Astrocyte of the spinal cord (primary cell): ENCODE results near the gene COG2.
"Not testable (repeated sequence)": the region's sequence is repeated elsewhere in the genome, so short reads cannot be mapped to it uniquely, and the experiment has no call there.

Source experiments
- DNase-seq: peaks from one replicate; pipeline ENCODE4 v3.0.0; 2011; ENCODE audit warnings: low read depth, low spot score
- H3K4me3 ChIP-seq: 2 replicates; pipeline ENCODE4 v1.5.1; 2011; ENCODE audit warnings: low read depth, mild to moderate bottlenecking, low read length, moderate library complexity
- in situ Hi-C: cut with HindIII; loops from 2 replicates; pipeline ENCODE4 v1.10.0; 2017; ENCODE audit warnings: low sequenced_read_pairs
- TF ChIP-seq, protein P1 (sequence below): IDR thresholded peaks from 2 replicates; pipeline ENCODE4 v1.5.1; 2012; ENCODE audit warnings: low read depth, mild to moderate bottlenecking, low read length, inconsistent platforms

Gene COG2

DNA sequence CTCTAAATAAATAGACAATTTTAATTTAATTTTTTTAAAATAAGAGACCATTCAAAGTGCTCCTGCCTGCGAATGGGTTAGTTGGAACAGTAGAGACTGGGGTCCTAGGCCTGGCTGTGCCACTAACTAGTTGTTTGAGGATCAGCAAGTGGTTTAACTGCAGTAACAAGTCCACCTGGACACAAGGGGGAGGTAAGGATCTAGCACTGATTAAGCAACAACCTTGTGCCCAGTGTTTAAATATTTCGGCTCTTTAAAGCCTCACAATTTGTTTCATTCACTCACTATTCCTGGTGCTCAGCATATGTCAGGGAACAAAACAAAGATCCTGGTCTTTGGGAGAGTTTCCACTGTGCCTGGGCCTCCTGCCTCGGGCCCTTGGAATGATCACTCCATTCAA, 73.2 kb downstream of the COG2 start:
- no peak for DNase-seq
- TF ChIP-seq, protein P1, sequence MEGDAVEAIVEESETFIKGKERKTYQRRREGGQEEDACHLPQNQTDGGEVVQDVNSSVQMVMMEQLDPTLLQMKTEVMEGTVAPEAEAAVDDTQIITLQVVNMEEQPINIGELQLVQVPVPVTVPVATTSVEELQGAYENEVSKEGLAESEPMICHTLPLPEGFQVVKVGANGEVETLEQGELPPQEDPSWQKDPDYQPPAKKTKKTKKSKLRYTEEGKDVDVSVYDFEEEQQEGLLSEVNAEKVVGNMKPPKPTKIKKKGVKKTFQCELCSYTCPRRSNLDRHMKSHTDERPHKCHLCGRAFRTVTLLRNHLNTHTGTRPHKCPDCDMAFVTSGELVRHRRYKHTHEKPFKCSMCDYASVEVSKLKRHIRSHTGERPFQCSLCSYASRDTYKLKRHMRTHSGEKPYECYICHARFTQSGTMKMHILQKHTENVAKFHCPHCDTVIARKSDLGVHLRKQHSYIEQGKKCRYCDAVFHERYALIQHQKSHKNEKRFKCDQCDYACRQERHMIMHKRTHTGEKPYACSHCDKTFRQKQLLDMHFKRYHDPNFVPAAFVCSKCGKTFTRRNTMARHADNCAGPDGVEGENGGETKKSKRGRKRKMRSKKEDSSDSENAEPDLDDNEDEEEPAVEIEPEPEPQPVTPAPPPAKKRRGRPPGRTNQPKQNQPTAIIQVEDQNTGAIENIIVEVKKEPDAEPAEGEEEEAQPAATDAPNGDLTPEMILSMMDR = no peak
- no peak overlapping the region for H3K4me3 ChIP-seq
- in situ Hi-C loops = no loop called here

DNA sequence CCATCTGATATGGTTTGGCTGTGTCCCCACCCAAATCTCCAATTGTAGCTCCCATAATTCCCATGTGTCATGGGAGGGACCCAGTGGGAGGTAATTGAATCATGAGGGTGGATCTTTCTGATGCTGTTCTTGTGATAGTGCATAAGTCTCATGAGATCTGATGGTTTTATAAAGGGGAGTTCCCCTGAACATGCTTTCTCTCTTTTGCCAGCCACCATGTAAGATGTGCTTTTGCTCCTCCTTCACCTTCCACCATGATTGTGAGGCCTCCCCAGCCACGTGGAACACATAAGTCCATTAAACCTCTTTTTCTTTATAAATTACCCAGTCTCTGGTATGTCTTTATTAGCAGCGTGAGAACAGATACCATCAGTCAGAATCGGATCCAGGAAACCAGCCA, 74.2 kb downstream of the COG2 start:
- H3K4me3 ChIP-seq, DNase-seq, in situ Hi-C loops: not testable (repeated sequence)

DNA sequence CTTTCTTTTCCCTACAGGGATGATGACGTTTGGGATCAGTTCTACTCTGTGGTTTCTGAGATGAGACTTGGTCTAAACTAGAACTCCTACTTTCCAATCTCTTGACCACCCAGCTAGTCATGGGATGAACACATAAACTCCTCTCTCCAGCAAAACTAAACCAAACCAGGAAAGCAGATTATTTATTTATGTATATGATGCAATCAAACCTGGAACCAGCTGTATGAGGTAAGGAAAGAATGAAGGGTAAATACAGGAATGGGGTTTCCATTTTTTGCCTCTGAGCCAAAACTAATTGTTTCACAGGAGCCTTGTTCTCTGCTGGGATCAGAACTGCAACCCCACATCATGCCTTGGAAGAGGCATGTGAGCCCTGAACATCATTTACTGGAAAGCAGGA, 75.0 kb downstream of the COG2 start:
- TF ChIP-seq, protein P1 = no peak
- H3K4me3 ChIP-seq = no peak overlapping the region
- DNase-seq = no peak
- in situ Hi-C loops = no loop called here

DNA sequence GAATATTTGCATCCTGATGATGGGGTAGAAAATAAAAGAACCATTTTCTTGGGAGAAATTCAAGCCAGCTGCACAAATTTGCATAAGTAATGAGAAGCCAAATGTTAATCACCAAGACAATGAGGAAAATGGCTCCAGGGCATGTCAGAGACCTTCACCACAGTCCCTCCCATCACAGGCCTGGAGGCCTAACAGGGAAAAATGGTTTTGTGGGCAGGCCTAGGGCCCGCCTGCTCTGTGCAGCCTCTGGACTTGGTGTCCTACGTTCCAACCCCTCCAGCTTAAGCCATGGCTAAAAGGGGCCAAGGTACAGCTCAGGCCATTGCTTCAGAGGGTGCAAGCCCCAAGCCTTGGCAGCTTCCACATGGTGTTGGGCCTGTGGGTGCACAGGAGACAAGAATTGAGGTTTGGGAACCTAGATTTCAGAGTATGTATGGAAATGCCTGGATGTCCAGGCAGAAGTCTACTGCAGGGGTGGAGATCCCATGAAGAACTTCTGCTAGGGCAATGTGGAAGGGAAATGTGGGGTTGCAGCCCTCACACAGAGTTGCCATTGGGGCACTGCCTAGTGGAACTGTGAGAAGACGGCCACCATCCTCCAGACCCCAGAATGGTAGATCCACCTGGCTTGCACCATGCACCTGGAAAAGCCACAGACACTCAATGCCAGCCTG, 79.7 kb downstream of the COG2 start:
- in situ Hi-C loops, DNase-seq, H3K4me3 ChIP-seq: not testable (repeated sequence)

DNA sequence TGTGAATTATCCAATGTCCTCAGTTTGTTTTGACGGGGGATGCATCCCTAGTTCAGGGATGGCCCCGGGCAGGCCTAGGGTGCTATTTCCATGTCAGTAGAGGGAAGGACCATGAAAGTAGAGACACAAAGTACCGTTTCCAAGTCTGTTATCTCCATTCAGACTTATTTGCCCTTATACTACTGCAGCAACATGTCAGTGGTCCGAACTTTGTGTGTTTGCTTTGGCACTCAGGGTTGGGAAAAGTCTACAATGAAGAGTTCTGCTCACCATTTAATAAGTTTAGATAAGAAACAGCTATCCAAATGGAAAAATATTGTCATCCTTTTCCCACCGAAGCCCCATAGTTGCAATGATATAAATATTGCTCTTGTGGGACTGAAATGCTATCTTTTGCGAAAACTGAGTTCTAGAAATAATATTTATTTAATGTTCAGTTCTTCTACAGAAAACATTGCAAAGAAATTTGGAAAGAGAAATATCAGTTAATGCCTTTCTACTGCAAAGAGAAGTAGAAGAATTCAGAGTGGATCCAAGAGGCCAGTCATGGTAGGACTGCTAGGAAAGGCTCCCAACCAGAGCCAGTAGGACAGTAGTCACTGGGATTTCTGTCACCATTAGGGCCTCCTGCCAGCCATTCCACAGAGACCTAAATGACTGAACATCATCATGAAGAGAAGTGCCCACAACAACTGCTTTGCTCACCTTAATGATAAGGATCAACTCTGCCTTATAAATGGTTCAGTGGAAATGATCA, 83.2 kb downstream of the COG2 start:
- in situ Hi-C loops = no loop called here
- TF ChIP-seq, protein P1 = no peak
- no peak for DNase-seq
- no peak overlapping the region for H3K4me3 ChIP-seq

DNA sequence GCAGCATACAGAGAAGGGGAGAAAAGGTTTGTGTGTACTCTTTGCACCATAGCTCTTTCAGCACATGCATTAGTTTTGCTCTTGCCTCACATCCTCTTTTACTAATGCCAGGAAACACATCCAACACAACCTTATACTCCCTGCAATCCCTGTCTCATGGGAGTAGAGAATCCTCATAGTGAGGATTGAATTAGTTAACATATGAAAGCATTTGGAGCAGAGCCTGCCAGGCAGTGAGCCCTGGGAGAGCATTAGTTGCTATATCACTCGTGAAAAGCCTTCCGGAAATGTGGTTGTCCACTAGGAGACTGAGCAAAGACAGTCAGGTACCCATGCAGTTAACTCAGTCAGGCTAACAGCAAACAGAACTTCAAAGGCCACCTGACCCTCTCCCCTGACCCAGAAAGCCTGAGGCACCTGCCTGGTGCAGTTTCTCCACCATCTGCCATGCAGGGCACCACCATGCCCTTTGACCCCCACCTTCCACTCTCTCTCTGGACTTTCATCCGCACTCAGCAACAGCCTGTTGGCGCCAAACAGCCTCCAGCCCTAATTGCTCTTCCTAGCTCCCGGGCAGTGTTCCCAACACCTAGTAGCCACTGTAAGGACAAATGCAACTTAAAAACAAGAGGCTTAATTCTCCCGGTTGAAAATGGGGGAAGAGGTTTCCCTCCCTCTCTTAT, 86.6 kb downstream of the COG2 start:
- in situ Hi-C loops = no loop called here
- no peak for DNase-seq

DNA sequence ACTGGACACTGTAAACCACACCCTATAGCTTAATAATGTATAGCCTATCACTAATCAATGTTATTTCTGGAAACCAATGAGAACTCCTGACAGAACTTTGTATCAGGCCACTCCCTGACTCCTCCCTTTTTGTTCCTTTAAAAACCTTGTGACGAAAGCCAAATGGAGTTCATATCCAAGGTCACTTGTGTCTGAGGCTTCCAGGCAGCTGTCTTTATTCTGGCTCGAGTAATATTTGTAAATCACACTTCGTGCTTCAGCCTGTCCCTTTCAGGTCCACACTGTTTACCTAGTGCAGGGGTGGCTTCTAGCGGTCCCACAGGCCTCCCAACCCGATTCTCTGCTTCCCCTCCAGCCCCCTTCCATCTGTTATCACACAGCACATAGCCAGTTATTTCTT, 88.7 kb downstream of the COG2 start:
- DNase-seq = no peak
- no peak overlapping the region for H3K4me3 ChIP-seq
- in situ Hi-C loops = no loop called here
- TF ChIP-seq, protein P1 = no peak

More for the DNA sequence above, 86.6 kb downstream of the COG2 start:
- H3K4me3 ChIP-seq = no peak overlapping the region
- TF ChIP-seq, protein P1 = no peak
